H1 (cell line): ENCODE data around the gene FANK1. TPM values are rescaled to one million over a fixed set of nuclear protein-coding genes. Genes with fewer than 3 reads are reported as not detected.
A peak's percentile ranks its signal among the peaks of the same experiment; 100 is the strongest.

ENCODE experiments used
- CTCF ChIA-PET: fragments of 300-600 bp; sonication (Branson Sonifier 250); formaldehyde crosslinking; loops from one replicate; lab custom pipeline; 2021; ENCODE audit not compliant: partially characterized antibody; lab: Charles Lee
- POLR2A ChIA-PET: fragments of 300-600 bp; sonication (Branson Sonifier 250); formaldehyde crosslinking; loops from one replicate; lab custom pipeline; 2021; ENCODE audit warnings: inconsistent platforms; ENCODE audit not compliant: partially characterized antibody; lab: Charles Lee
- DNase-seq, 2 experiments: peaks; one replicate each; pipeline versions ENCODE4 v3.0.0 to v3.0.0-alpha.2; 2010 to 2022; ENCODE audit warnings: low spot score in 2 of 2, low read depth in 1 of 2, mixed read lengths in 1 of 2
- FAIRE-seq: peaks from 2 replicates; lab custom pipeline; 2011; peaks lifted over from hg19 to GRCh38; lab: Jason Lieb, UNC
- H2AFZ ChIP-seq: 2 replicates; pipeline ENCODE4 v1.8.1; 2012; ENCODE audit warnings: low read length, inconsistent platforms
- H2AK5ac ChIP-seq: 2 replicates; pipeline ENCODE4 v1.6.1; 2013; ENCODE audit warnings: low read depth, low read length
- H2BK120ac ChIP-seq: replicated peaks from 2 replicates; pipeline ENCODE3; 2013; ENCODE audit warnings: low read depth, low read length, inconsistent platforms
- H2BK12ac ChIP-seq: 2 replicates; pipeline ENCODE4 v1.6.1; 2013; ENCODE audit warnings: low read depth, low read length
- H2BK15ac ChIP-seq: 2 replicates; pipeline ENCODE4 v1.6.1; 2013; ENCODE audit warnings: low read length
- H2BK20ac ChIP-seq: 2 replicates; pipeline ENCODE4 v1.6.1; 2013; ENCODE audit warnings: low read length
- H2BK5ac ChIP-seq: 2 replicates; pipeline ENCODE4 v1.6.1; 2013; ENCODE audit warnings: low read depth, low read length
- H3K14ac ChIP-seq: 2 replicates; pipeline ENCODE4 v1.6.1; 2013; ENCODE audit warnings: inconsistent platforms; ENCODE audit not compliant: insufficient read length
- H3K18ac ChIP-seq: 2 replicates; pipeline ENCODE4 v1.6.1; 2013; ENCODE audit warnings: low read length; ENCODE audit errors: extremely low read depth
- H3K23ac ChIP-seq: 2 replicates; pipeline ENCODE4 v1.6.1; 2013; ENCODE audit warnings: inconsistent platforms; ENCODE audit not compliant: insufficient read length
- H3K23me2 ChIP-seq: 2 replicates; pipeline ENCODE4 v1.6.1; 2013; ENCODE audit warnings: low read depth, low read length
- H3K27ac ChIP-seq: 2 replicates; pipeline ENCODE4 v1.6.1; 2011; ENCODE audit warnings: low read depth, low read length, inconsistent platforms
- H3K27me3 ChIP-seq, 4 experiments: replicated peaks in 1 of 4; 1 replicate in 1 of 4; 2 replicates in 3 of 4; pipeline versions ENCODE4 v1.6.1 to v1.8.1; 2011 to 2013; ENCODE audit warnings: low read length in 3 of 4, mild to moderate bottlenecking in 3 of 4, inconsistent platforms in 2 of 4, mixed read lengths in 2 of 4, moderate library complexity in 1 of 4; ENCODE audit not compliant: control insufficient read depth in 3 of 4, insufficient read depth in 3 of 4; ENCODE audit errors: extremely low read depth in 1 of 4
- H3K36me3 ChIP-seq, 4 experiments: 2 replicates each; pipeline versions ENCODE4 v1.6.1 to v1.8.1; 2011 to 2013; ENCODE audit warnings: mild to moderate bottlenecking in 4 of 4, low read length in 3 of 4, moderate library complexity in 2 of 4, control low read depth in 1 of 4, inconsistent platforms in 1 of 4; ENCODE audit not compliant: insufficient read depth in 4 of 4, control insufficient read depth in 2 of 4
- H3K4ac ChIP-seq: replicated peaks from 2 replicates; pipeline ENCODE3; 2013; ENCODE audit warnings: low read length, low read depth, mixed read lengths, inconsistent platforms; ENCODE audit not compliant: insufficient read length
- H3K4me1 ChIP-seq, 4 experiments: replicated peaks in 1 of 4; 1 replicate in 1 of 4; 2 replicates in 3 of 4; pipeline versions ENCODE4 v1.6.1 to v1.8.1; 2011 to 2013; ENCODE audit warnings: low read length in 3 of 4, inconsistent platforms in 2 of 4, mixed read lengths in 1 of 4; ENCODE audit not compliant: insufficient read depth in 4 of 4, control insufficient read depth in 3 of 4
- H3K4me2 ChIP-seq, 2 experiments: 2 replicates each; pipeline versions ENCODE4 v1.6.1 to v1.8.1; 2011 to 2013; ENCODE audit warnings: low read depth in 2 of 2, low read length in 2 of 2, control low read depth in 1 of 2, inconsistent platforms in 1 of 2, mild to moderate bottlenecking in 1 of 2; ENCODE audit not compliant: insufficient read depth in 1 of 2
- H3K4me3 ChIP-seq, 4 experiments: fragments of 200-600, 300-600 bp in 1 of 4; sonication (generic), shearing (Covaris generic), sonication (Bioruptor Twin) in 1 of 4; 2 replicates each; pipeline versions ENCODE4 v1.5.1 to v1.8.1; 2011 to 2016; ENCODE audit warnings: low read length in 4 of 4, low read depth in 3 of 4, control low read depth in 2 of 4, inconsistent platforms in 2 of 4, mild to moderate bottlenecking in 2 of 4, mixed read lengths in 1 of 4, moderate library complexity in 1 of 4; ENCODE audit not compliant: insufficient read depth in 2 of 4; ENCODE audit errors: extremely low read depth in 1 of 4
- H3K56ac ChIP-seq: replicated peaks from 2 replicates; pipeline ENCODE3; 2013; ENCODE audit warnings: low read depth, mild to moderate bottlenecking, mixed read lengths, low read length, inconsistent platforms; ENCODE audit not compliant: insufficient read length
- H3K79me1 ChIP-seq: 2 replicates; pipeline ENCODE4 v1.6.1; 2013; ENCODE audit warnings: low read depth, low read length, control low read depth
- H3K79me2 ChIP-seq, 2 experiments: 2 replicates each; pipeline versions ENCODE4 v1.6.1 to v1.8.1; 2012 to 2013; ENCODE audit warnings: low read length in 2 of 2, mild to moderate bottlenecking in 2 of 2, inconsistent platforms in 1 of 2; ENCODE audit not compliant: insufficient read depth in 2 of 2, control insufficient read depth in 1 of 2
- H3K9ac ChIP-seq, 4 experiments: replicated peaks in 1 of 4; 1 replicate in 1 of 4; 2 replicates in 3 of 4; pipeline versions ENCODE4 v1.6.1 to v1.8.1; 2011 to 2013; ENCODE audit warnings: low read depth in 3 of 4, low read length in 3 of 4, control low read depth in 2 of 4, mild to moderate bottlenecking in 2 of 4, moderate library complexity in 2 of 4, inconsistent platforms in 1 of 4; ENCODE audit errors: extremely low read depth in 1 of 4
- H3K9me3 ChIP-seq, 2 experiments: 2 replicates each; pipeline versions ENCODE4 v1.6.1 to v1.8.1; 2012 to 2013; ENCODE audit warnings: mild to moderate bottlenecking in 2 of 2, moderate library complexity in 2 of 2, control low read depth in 1 of 2, inconsistent platforms in 1 of 2, low read depth in 1 of 2, low read length in 1 of 2, mixed read lengths in 1 of 2; ENCODE audit not compliant: insufficient read depth in 2 of 2
- H4K20me1 ChIP-seq, 2 experiments: replicated peaks in 1 of 2; 2 replicates each; pipeline versions ENCODE3 to v1.8.1; 2011 to 2013; ENCODE audit warnings: inconsistent platforms in 2 of 2, low read length in 2 of 2, mild to moderate bottlenecking in 1 of 2; ENCODE audit not compliant: insufficient read depth in 2 of 2, control insufficient read depth in 1 of 2
- H4K5ac ChIP-seq: 2 replicates; pipeline ENCODE4 v1.6.1; 2013; ENCODE audit warnings: low read length, low read depth, mixed read lengths, inconsistent platforms; ENCODE audit not compliant: insufficient read length
- H4K8ac ChIP-seq: 2 replicates; pipeline ENCODE4 v1.8.0; 2013; ENCODE audit warnings: mild to moderate bottlenecking, moderate library complexity, low read length, inconsistent platforms; ENCODE audit not compliant: insufficient read depth; ENCODE audit errors: extremely low read depth
- H4K91ac ChIP-seq: replicated peaks from 2 replicates; pipeline ENCODE3; 2013; ENCODE audit warnings: low read length, mixed read lengths, inconsistent platforms; ENCODE audit not compliant: insufficient read length
- NRF1 ChIP-seq: IDR thresholded peaks from 2 replicates; pipeline ENCODE4 v1.6.1; 2011; ENCODE audit warnings: mild to moderate bottlenecking, low read depth, low read length, improper control_type of control experiment
- RAD21 ChIP-seq, 2 experiments: IDR thresholded peaks in 1 of 2; conservative IDR thresholded peaks in 1 of 2; 2 replicates each; pipeline ENCODE4 v1.6.1; 2011; ENCODE audit warnings: low read depth in 2 of 2, low read length in 2 of 2, improper control_type of control experiment in 1 of 2, inconsistent platforms in 1 of 2, mild to moderate bottlenecking in 1 of 2, moderate library complexity in 1 of 2
- WGBS, 2 experiments: shearing (Covaris generic) in 1 of 2; methylation state at CpG; one replicate each; pipeline versions ENCODE4 v1.1.6 to v1.1.7; 2013 to 2015; ENCODE audit warnings: low lambda C conversion rate in 2 of 2, mixed read lengths in 2 of 2, inconsistent platforms in 1 of 2, low coverage in 1 of 2, missing lambda C conversion rate in 1 of 2; ENCODE audit not compliant: insufficient replicate concordance in 2 of 2, insufficient coverage in 1 of 2, insufficient read length in 1 of 2; ENCODE audit errors: extremely low coverage in 1 of 2, missing lambda C conversion rate in 1 of 2; 5-methylcytosine and 5-hydroxymethylcytosine counted together
- polyA plus RNA-seq, 7 experiments: library from polyadenylated mRNA; depleted of rRNA in 3 of 7; stranded (reverse) in 5 of 7; unstranded in 2 of 7; fragments of >200 nt in 5 of 7; fragments of 200-250 nt in 2 of 7; gene quantifications; 1 replicate in 5 of 7; 2 replicates in 1 of 7; 4 replicates in 1 of 7; pipeline versions ENCODE4 v1.2.1 to v1.2.3, GENCODE V29; 2011 to 2013; ENCODE audit warnings: missing spikeins in 2 of 7, mixed read lengths in 2 of 7
- total RNA-seq: library from RNA; stranded (reverse); fragmentation: NEBNext Ultra II Directional; extraction: Animal tissue kit (Norgen Biotek cat#: 25700); gene quantifications from 2 replicates; pipeline ENCODE4 v1.2.1, GENCODE V29; 2021

Gene FANK1
- total and polyA plus RNA-seq, 2 of the 8 experiments (the other 6 are each of a cell fraction or from before 2014, with no cell fraction given): 1.2 TPM; not detected in 1

GRCh38 chr10:125983656-125984055, 87.3 kb downstream of the FANK1 start:
- Histone ChIP-seq H2BK15ac (no peak overlapping the region), H3K23me2 (no peaks in the 10 kb centered on the region), H3K18ac (no peak overlapping the region), H3K79me2 (no peaks in the 10 kb centered on the region), H4K5ac (no peak overlapping the region), H3K4ac (no peak overlapping the region), H3K14ac (no peak overlapping the region)
- FAIRE-seq: no peak
- POLR2A ChIA-PET: no interaction called here
- TF ChIP-seq NRF1: no peak
- 0 out of 4 replicates have a peak, but pooled peaks of 1 of the 2 experiments have one; percentile 3 for TF ChIP-seq RAD21 (IDR thresholded peaks at IDR 0.05 in 1 of 2, conservative IDR thresholded peaks at IDR 0.05 in 1 of 2; ENCODE audit: low read depth in 2 of 2, low read length in 2 of 2)
- TF ChIP-seq, all 59 proteins: peak for 1
- no peak overlapping the region for H3K4me3 ChIP-seq
- DNase-seq: no peak
- H3K9ac ChIP-seq: no peak overlapping the region
- peaks cover 0 to 12% (median 1%) of the 10 kb centered on the region in 4 experiments; a peak in 3 of 7 replicates for H3K4me1 ChIP-seq
- H3K36me3 ChIP-seq: no peaks in the 10 kb centered on the region
- H4K91ac ChIP-seq: no peak overlapping the region
- no peaks in the 10 kb centered on the region for H4K20me1 ChIP-seq
- no peak overlapping the region for H2AFZ ChIP-seq
- H2BK5ac ChIP-seq: no peak overlapping the region
- H3K4me2 ChIP-seq: no peak overlapping the region
- H3K79me1 ChIP-seq: no peaks in the 10 kb centered on the region
- no peak overlapping the region for H2BK12ac ChIP-seq
- CTCF ChIA-PET: interaction anchor here (0.7 to 3.9 kb wide), 13 partner anchors 10 to 616 kb away, joined by 3 to 15 read pairs (median 3); no protein-coding TSS in a partner anchor
- H4K8ac ChIP-seq: no peak overlapping the region
- no peak overlapping the region for H3K56ac ChIP-seq
- no peaks in the 10 kb centered on the region for H3K27me3 ChIP-seq
- no peak overlapping the region for H3K23ac ChIP-seq
- WGBS, 2 experiments: 83% methylated on average over 5 of the region's 5 CpGs; no CpG with 5 or more reads in 1 of the 2 experiments
- H2AK5ac ChIP-seq: no peak overlapping the region
- H3K27ac ChIP-seq: no peak overlapping the region
- H2BK120ac ChIP-seq: no peak overlapping the region
- no peaks in the 10 kb centered on the region for H3K9me3 ChIP-seq
- no peak overlapping the region for H2BK20ac ChIP-seq
